ENCODE results near the gene HGD.

Gene HGD

GRCh38 chr3:120682095-120682681, at the start of gene HGD:
TSS of gene HGD (minus strand) at chr3:120682239. CDS start at chr3:120682111, 128 bp downstream.
- no peak for DNase-seq

GRCh38 chr3:120730576-120731542, 48.8 kb upstream of the HGD start:
- DNase-seq, result no peak

- no peak for DNase-seq
These were observed 44.8 kb upstream of the HGD start for GRCh38 chr3:120726791-120727190.

GRCh38 chr3:120719167-120719834, 37.3 kb upstream of the HGD start:
- DNase-seq, result peak; percentile 88

- DNase-seq, result no peak
These were observed 31.2 kb upstream of the HGD start for GRCh38 chr3:120713262-120713661.

- DNase-seq, result no peak
These were observed 28.3 kb upstream of the HGD start for GRCh38 chr3:120710369-120710768.

GRCh38 chr3:120708408-120708807, 26.4 kb upstream of the HGD start:
- no peak for DNase-seq

GRCh38 chr3:120706950-120707349, 24.9 kb upstream of the HGD start:
- no peak for DNase-seq

- no peak for DNase-seq
These were observed 24.0 kb upstream of the HGD start for GRCh38 chr3:120705884-120706582.

GRCh38 chr3:120699333-120699732, 17.3 kb upstream of the HGD start:
- no peak for DNase-seq

GRCh38 chr3:120693439-120694171, 11.6 kb upstream of the HGD start:
- no peak for DNase-seq

GRCh38 chr3:120689395-120689794, 7.4 kb upstream of the HGD start:
- no peak for DNase-seq

GRCh38 chr3:120688121-120688520, 6.1 kb upstream of the HGD start:
- DNase-seq, result no peak

- DNase-seq, result no peak
These were observed 3.4 kb upstream of the HGD start for GRCh38 chr3:120685411-120685810.

GRCh38 chr3:120684896-120685295, 2.9 kb upstream of the HGD start:
- DNase-seq, result no peak

GRCh38 chr3:120683671-120684301, 1.7 kb upstream of the HGD start:
- DNase-seq, result no peak

GRCh38 chr3:120683213-120683612, 1.2 kb upstream of the HGD start:
- no peak for DNase-seq

GRCh38 chr3:120681506-120682038, 467 bp downstream of the HGD start:
- DNase-seq, result no peak

- DNase-seq, result no peak
These were observed 1.0 kb downstream of the HGD start for GRCh38 chr3:120681018-120681417.

- no peak for DNase-seq
These were observed 1.7 kb downstream of the HGD start for GRCh38 chr3:120680193-120680894.

GRCh38 chr3:120678984-120679383, 3.1 kb downstream of the HGD start:
- no peak for DNase-seq

Data from activated effector memory CD4-positive, alpha-beta T cell treated with anti-CD3 and anti-CD28 coated beads, Interleukin-2, amount 50 U/mL, for 16 hours (primary cell).